ENCODE results near the gene MRPL53. TPM values are rescaled to one million over a fixed set of nuclear protein-coding genes. Genes with fewer than 3 reads are reported as not detected.

MRPL53 gene
- total and polyA plus RNA-seq, 9 of the 15 experiments (the other 6 are each of a cell fraction or from before 2014, with no cell fraction given): 11.5 to 87.9 (median 41.1) TPM

Other genes starting within 250 kb of the MRPL53 start
Only the 7 nearest of the 20 such genes appear.
- gene RTKN, start 30.7 kb downstream of the MRPL53 start, total RNA-seq (2014; rRNA removed): 6.1 and 6.7 TPM in 2 replicates
- 1.9 and 2.6 TPM in 2 replicates for gene RTKN, start 30.7 kb downstream of the MRPL53 start, total RNA-seq (2014; rRNA removed; fragmentation: Illumina TruSeq; extraction: Trizol)
- gene RTKN, start 30.7 kb downstream of the MRPL53 start, total RNA-seq (2015; rRNA removed; fragmentation: Illumina TruSeq; extraction: Trizol): 2.1 and 3.6 TPM in 2 replicates
- 6.8 and 6.9 TPM in 2 replicates for gene RTKN, start 30.7 kb downstream of the MRPL53 start, total RNA-seq (2021)
- 2.7 and 3.6 TPM in 2 replicates for gene RTKN, start 30.7 kb downstream of the MRPL53 start, polyA plus RNA-seq (2011; rRNA removed)
- gene RTKN, start 30.7 kb downstream of the MRPL53 start, polyA plus RNA-seq (2014; fragmentation: Illumina TruSeq; extraction: Trizol): 3.7 and 5.0 TPM in 2 replicates
- under 1 TPM; 0.14 to 0.22 TPM for gene RTKN, start 30.7 kb downstream of the MRPL53 start, polyA plus RNA-seq (2014; fragmentation: Nextera tagmentation; extraction: Ambion mirVana)
- 3.7 and 4.9 TPM in 2 replicates for gene RTKN, start 30.7 kb downstream of the MRPL53 start, polyA plus RNA-seq (2014; rRNA removed)
- gene INO80B, start 17.6 kb downstream of the MRPL53 start, total RNA-seq (2014; rRNA removed): 9.0 and 14.3 TPM in 2 replicates
- 17.1 and 17.9 TPM in 2 replicates for gene INO80B, start 17.6 kb downstream of the MRPL53 start, total RNA-seq (2014; rRNA removed; fragmentation: Illumina TruSeq; extraction: Trizol)
- gene INO80B, start 17.6 kb downstream of the MRPL53 start, total RNA-seq (2015; rRNA removed; fragmentation: Illumina TruSeq; extraction: Trizol): 9.9 and 10.6 TPM in 2 replicates
- gene INO80B, start 17.6 kb downstream of the MRPL53 start, total RNA-seq (2021): 18.4 and 22.6 TPM in 2 replicates
- gene INO80B, start 17.6 kb downstream of the MRPL53 start, polyA plus RNA-seq (2011; rRNA removed): 5.9 and 8.9 TPM in 2 replicates
- 8.5 and 10.0 TPM in 2 replicates for gene INO80B, start 17.6 kb downstream of the MRPL53 start, polyA plus RNA-seq (2014; fragmentation: Illumina TruSeq; extraction: Trizol)
- gene INO80B, start 17.6 kb downstream of the MRPL53 start, polyA plus RNA-seq (2014; fragmentation: Nextera tagmentation; extraction: Ambion mirVana): under 1 TPM; 0.41 to 0.66 TPM
- gene INO80B, start 17.6 kb downstream of the MRPL53 start, polyA plus RNA-seq (2014; rRNA removed): 11.0 and 11.5 TPM in 2 replicates
- 12.9 and 14.2 TPM in 2 replicates for gene WBP1, start 14.2 kb downstream of the MRPL53 start, total RNA-seq (2014; rRNA removed)
- 6.8 and 9.0 TPM in 2 replicates for gene WBP1, start 14.2 kb downstream of the MRPL53 start, total RNA-seq (2014; rRNA removed; fragmentation: Illumina TruSeq; extraction: Trizol)
- 10.3 TPM in 2 replicates for gene WBP1, start 14.2 kb downstream of the MRPL53 start, total RNA-seq (2015; rRNA removed; fragmentation: Illumina TruSeq; extraction: Trizol)
- gene WBP1, start 14.2 kb downstream of the MRPL53 start, total RNA-seq (2021): 21.4 and 21.5 TPM in 2 replicates
- 19.9 and 21.9 TPM in 2 replicates for gene WBP1, start 14.2 kb downstream of the MRPL53 start, polyA plus RNA-seq (2011; rRNA removed)
- gene WBP1, start 14.2 kb downstream of the MRPL53 start, polyA plus RNA-seq (2014; fragmentation: Illumina TruSeq; extraction: Trizol): 19.8 and 20.5 TPM in 2 replicates
- gene WBP1, start 14.2 kb downstream of the MRPL53 start, polyA plus RNA-seq (2014; fragmentation: Nextera tagmentation; extraction: Ambion mirVana): 1 to 10 TPM; 1.9 to 2.1 TPM
- 27.7 and 34.5 TPM in 2 replicates for gene WBP1, start 14.2 kb downstream of the MRPL53 start, polyA plus RNA-seq (2014; rRNA removed)
- 44.5 and 51.0 TPM in 2 replicates for gene MOGS, start 7.3 kb downstream of the MRPL53 start, total RNA-seq (2014; rRNA removed)
- gene MOGS, start 7.3 kb downstream of the MRPL53 start, total RNA-seq (2014; rRNA removed; fragmentation: Illumina TruSeq; extraction: Trizol): 22.2 and 29.4 TPM in 2 replicates
- gene MOGS, start 7.3 kb downstream of the MRPL53 start, total RNA-seq (2015; rRNA removed; fragmentation: Illumina TruSeq; extraction: Trizol): 35.3 TPM in 2 replicates
- 61.2 and 62.3 TPM in 2 replicates for gene MOGS, start 7.3 kb downstream of the MRPL53 start, total RNA-seq (2021)
- 34.2 and 46.0 TPM in 2 replicates for gene MOGS, start 7.3 kb downstream of the MRPL53 start, polyA plus RNA-seq (2011; rRNA removed)
- 47.1 and 49.4 TPM in 2 replicates for gene MOGS, start 7.3 kb downstream of the MRPL53 start, polyA plus RNA-seq (2014; fragmentation: Illumina TruSeq; extraction: Trizol)
- gene MOGS, start 7.3 kb downstream of the MRPL53 start, polyA plus RNA-seq (2014; fragmentation: Nextera tagmentation; extraction: Ambion mirVana): 1 to 10 TPM; 1.6 to 3.5 TPM
- 49.3 and 52.5 TPM in 2 replicates for gene MOGS, start 7.3 kb downstream of the MRPL53 start, polyA plus RNA-seq (2014; rRNA removed)
- gene CCDC142, start 10.3 kb upstream of the MRPL53 start, total RNA-seq (2014; rRNA removed): 11.1 and 12.9 TPM in 2 replicates
- gene CCDC142, start 10.3 kb upstream of the MRPL53 start, total RNA-seq (2014; rRNA removed; fragmentation: Illumina TruSeq; extraction: Trizol): 5.9 and 7.2 TPM in 2 replicates
- gene CCDC142, start 10.3 kb upstream of the MRPL53 start, total RNA-seq (2015; rRNA removed; fragmentation: Illumina TruSeq; extraction: Trizol): 9.8 and 11.7 TPM in 2 replicates
- 9.3 and 11.1 TPM in 2 replicates for gene CCDC142, start 10.3 kb upstream of the MRPL53 start, total RNA-seq (2021)
- gene CCDC142, start 10.3 kb upstream of the MRPL53 start, polyA plus RNA-seq (2011; rRNA removed): 3.4 and 3.7 TPM in 2 replicates
- gene CCDC142, start 10.3 kb upstream of the MRPL53 start, polyA plus RNA-seq (2014; fragmentation: Illumina TruSeq; extraction: Trizol): 6.5 and 8.3 TPM in 2 replicates
- under 1 TPM; 0.55 to 0.58 TPM for gene CCDC142, start 10.3 kb upstream of the MRPL53 start, polyA plus RNA-seq (2014; fragmentation: Nextera tagmentation; extraction: Ambion mirVana)
- gene CCDC142, start 10.3 kb upstream of the MRPL53 start, polyA plus RNA-seq (2014; rRNA removed): 7.8 and 12.7 TPM in 2 replicates
- 13.1 and 18.7 TPM in 2 replicates for gene TTC31, start 10.4 kb upstream of the MRPL53 start, total RNA-seq (2014; rRNA removed)
- gene TTC31, start 10.4 kb upstream of the MRPL53 start, total RNA-seq (2014; rRNA removed; fragmentation: Illumina TruSeq; extraction: Trizol): 8.6 and 11.6 TPM in 2 replicates
- gene TTC31, start 10.4 kb upstream of the MRPL53 start, total RNA-seq (2015; rRNA removed; fragmentation: Illumina TruSeq; extraction: Trizol): 15.6 and 15.9 TPM in 2 replicates
- gene TTC31, start 10.4 kb upstream of the MRPL53 start, total RNA-seq (2021): 23.9 and 26.5 TPM in 2 replicates
- 18.4 and 19.0 TPM in 2 replicates for gene TTC31, start 10.4 kb upstream of the MRPL53 start, polyA plus RNA-seq (2011; rRNA removed)
- 22.9 and 27.3 TPM in 2 replicates for gene TTC31, start 10.4 kb upstream of the MRPL53 start, polyA plus RNA-seq (2014; fragmentation: Illumina TruSeq; extraction: Trizol)
- 1 to 10 TPM; 4.7 to 5.0 TPM for gene TTC31, start 10.4 kb upstream of the MRPL53 start, polyA plus RNA-seq (2014; fragmentation: Nextera tagmentation; extraction: Ambion mirVana)
- gene TTC31, start 10.4 kb upstream of the MRPL53 start, polyA plus RNA-seq (2014; rRNA removed): 30.5 and 30.9 TPM in 2 replicates
- 3.1 and 3.7 TPM in 2 replicates for gene LBX2, start 26.9 kb upstream of the MRPL53 start, total RNA-seq (2014; rRNA removed)
- gene LBX2, start 26.9 kb upstream of the MRPL53 start, total RNA-seq (2014; rRNA removed; fragmentation: Illumina TruSeq; extraction: Trizol): 0.38 and 0.40 TPM in 2 replicates
- 2.5 and 2.6 TPM in 2 replicates for gene LBX2, start 26.9 kb upstream of the MRPL53 start, total RNA-seq (2015; rRNA removed; fragmentation: Illumina TruSeq; extraction: Trizol)
- 5.5 and 6.2 TPM in 2 replicates for gene LBX2, start 26.9 kb upstream of the MRPL53 start, total RNA-seq (2021)
- 0.93 and 1.1 TPM in 2 replicates for gene LBX2, start 26.9 kb upstream of the MRPL53 start, polyA plus RNA-seq (2011; rRNA removed)
- gene LBX2, start 26.9 kb upstream of the MRPL53 start, polyA plus RNA-seq (2014; fragmentation: Illumina TruSeq; extraction: Trizol): 1.00 and 1.5 TPM in 2 replicates
- under 1 TPM in 1 of 2 experiments, not detected in 1; 0.39 TPM for gene LBX2, start 26.9 kb upstream of the MRPL53 start, polyA plus RNA-seq (2014; fragmentation: Nextera tagmentation; extraction: Ambion mirVana)
- 3.9 and 4.2 TPM in 2 replicates for gene LBX2, start 26.9 kb upstream of the MRPL53 start, polyA plus RNA-seq (2014; rRNA removed)